C4-2B (cell line): ENCODE measurements around the gene SHISA7.

Experiments
- H3K27ac ChIP-seq: fragments of 450-650 bp; 2 replicates; pipeline ENCODE4 v1.5.1; 2017
- ZFX ChIP-seq: fragments of 450-650 bp; IDR thresholded peaks from 2 replicates; pipeline ENCODE4 v1.6.1; 2017
- TF ChIP-seq, protein P1 (sequence below): fragments of 450-650 bp; conservative IDR thresholded peaks from 2 replicates; pipeline ENCODE4 v1.5.1; 2017; ENCODE audit warnings: mild to moderate bottlenecking

Gene SHISA7

GRCh38 chr19:55487924-55488687 is 45.0 kb upstream of the SHISA7 start, which contains the start of gene SSC5D:
TSS of gene SSC5D (plus strand) at chr19:55488436. CDS start at chr19:55488590, 154 bp downstream.
- no peak within 1 kb of the TSS for H3K27ac ChIP-seq

DNA sequence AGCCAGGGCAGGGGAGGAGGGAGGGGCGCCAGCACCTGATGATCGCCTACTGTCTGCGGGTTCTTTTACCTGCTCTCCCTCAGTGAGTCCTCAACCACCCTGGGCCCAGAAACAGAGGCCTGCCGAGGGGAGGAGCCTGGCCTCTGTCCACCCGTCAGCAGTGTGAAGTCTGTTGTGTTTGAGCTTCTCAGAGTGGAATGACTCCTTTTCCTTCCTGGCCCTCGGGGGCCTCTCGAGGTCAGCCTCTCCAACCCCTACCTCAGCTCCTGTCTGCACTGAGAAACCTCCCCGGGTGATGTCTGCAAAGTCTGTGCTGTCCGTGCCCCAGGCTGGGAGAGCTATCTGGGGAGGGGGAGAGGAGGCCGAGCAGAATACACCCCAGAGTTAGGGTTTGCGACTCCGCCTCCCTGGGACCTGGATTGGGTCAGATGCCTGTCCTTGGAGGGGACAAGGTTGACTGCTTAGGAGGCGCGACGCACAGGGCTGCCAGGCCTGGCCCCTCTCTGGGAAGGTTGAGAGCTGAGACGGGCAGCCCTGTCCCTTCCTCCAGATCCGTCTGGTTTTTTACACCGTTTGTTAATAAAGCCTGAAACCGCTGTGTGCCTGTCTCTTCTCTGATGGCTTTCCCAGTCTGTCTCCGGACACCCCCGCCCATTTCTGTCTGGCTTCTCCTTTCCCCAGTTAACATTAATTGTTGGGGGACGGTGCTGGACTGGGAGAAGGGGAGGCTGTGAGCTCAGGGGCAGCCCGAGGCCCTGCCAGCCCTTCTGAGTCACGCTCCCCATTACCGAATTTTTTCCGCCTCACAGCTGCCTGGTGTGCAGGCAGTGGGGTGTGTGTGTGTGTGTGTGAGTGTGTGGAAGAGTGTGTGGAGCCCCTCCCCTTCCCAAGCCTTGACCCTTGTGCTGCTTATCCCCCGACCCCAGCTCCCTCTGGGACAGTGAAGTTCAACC is 44.1 kb upstream of the SHISA7 start:
- H3K27ac ChIP-seq = no peak overlapping the region
- TF ChIP-seq ZFX = no peak
- TF ChIP-seq, protein P1, sequence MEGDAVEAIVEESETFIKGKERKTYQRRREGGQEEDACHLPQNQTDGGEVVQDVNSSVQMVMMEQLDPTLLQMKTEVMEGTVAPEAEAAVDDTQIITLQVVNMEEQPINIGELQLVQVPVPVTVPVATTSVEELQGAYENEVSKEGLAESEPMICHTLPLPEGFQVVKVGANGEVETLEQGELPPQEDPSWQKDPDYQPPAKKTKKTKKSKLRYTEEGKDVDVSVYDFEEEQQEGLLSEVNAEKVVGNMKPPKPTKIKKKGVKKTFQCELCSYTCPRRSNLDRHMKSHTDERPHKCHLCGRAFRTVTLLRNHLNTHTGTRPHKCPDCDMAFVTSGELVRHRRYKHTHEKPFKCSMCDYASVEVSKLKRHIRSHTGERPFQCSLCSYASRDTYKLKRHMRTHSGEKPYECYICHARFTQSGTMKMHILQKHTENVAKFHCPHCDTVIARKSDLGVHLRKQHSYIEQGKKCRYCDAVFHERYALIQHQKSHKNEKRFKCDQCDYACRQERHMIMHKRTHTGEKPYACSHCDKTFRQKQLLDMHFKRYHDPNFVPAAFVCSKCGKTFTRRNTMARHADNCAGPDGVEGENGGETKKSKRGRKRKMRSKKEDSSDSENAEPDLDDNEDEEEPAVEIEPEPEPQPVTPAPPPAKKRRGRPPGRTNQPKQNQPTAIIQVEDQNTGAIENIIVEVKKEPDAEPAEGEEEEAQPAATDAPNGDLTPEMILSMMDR = no peak

More at GRCh38 chr19:55487924-55488687, 45.0 kb upstream of the SHISA7 start, which contains the start of gene SSC5D:
- no peak for TF ChIP-seq ZFX
- TF ChIP-seq, protein P1 = no peak

DNA sequence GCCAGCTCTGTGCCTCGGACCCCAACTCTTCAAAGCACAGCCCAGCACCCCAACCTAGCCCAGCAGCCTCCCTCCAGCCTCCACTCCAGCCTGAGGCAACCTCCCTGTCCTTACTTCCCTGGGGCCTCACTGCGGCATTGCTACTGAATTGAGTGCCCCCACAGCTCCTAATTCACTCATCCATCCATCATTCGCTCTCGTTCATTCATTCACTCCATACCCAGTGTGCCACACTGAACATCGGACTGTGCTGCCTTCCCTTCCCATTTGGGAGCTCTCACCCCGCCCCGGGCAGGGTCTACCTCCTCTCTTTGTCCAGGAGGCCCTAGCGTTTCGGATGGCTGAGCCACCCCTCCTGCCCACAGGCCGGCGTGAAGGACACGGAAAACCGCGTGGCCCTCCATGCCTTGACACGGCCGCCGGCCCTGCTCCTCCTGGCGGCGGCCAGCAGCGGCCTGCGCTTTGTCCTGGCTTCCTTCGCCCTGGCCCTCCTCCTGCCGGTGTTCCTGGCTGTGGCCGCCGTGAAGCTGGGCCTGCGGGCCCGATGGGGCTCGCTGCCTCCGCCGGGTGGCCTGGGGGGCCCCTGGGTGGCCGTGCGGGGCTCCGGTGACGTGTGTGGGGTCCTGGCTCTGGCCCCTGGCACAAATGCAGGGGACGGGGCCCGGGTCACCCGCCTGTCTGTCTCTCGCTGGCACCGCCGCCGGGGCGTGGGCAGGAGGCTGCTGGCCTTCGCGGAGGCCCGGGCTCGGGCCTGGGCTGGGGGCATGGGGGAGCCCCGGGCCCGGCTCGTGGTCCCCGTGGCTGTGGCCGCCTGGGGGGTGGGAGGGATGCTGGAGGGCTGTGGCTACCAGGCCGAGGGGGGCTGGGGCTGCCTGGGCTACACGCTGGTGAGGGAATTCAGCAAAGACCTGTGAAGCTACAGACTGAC is 43.2 kb upstream of the SHISA7 start:
- TF ChIP-seq, protein P1 = no peak
- TF ChIP-seq ZFX = no peak
- peak overlapping the region; percentile 82; the same call in 1 of the 2 replicates for H3K27ac ChIP-seq

DNA sequence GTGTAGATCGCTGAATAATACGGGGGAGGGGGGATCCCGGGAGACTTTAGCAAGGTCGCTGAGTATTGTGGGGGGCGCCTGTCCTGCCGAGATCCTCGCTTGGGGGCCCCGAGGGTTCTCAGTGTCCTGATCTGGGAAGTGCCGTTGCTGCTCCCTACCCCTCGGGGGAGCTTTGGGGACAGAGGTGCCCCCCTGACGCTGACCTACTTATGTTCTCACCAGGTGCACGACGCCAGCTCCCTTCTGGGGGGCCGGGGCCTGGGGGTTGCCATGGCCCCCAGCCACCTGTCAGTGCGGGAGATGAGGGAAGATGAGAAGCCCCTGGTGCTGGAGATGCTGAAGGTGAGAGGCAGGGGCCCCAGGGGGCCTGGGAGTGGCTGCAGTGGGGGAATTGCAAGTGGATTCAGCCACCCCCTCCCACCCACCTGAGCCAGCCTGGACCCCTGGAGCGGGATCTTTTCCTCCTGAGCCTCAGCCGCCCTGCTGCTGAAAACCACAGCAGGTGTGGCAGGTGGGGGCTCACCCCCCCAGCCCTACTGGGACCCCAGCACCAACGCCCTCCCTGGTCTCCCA is 42.4 kb upstream of the SHISA7 start:
- peak overlapping the region; percentile 82 for H3K27ac ChIP-seq
- no peak for TF ChIP-seq ZFX
- TF ChIP-seq, protein P1 = no peak

- TF ChIP-seq, protein P1 = no peak
- no peak for TF ChIP-seq ZFX
- peak within 1 kb of the TSS; percentile 82 for H3K27ac ChIP-seq
These were observed 41.7 kb upstream of the SHISA7 start, which contains the start of gene NAT14 for GRCh38 chr19:55484593-55485438. TSS of gene NAT14 (plus strand) at chr19:55485188. CDS start at chr19:55485709, 521 bp downstream.
